ENCODE data around the gene USP20. TPM values are rescaled to one million over a fixed set of nuclear protein-coding genes. Genes with fewer than 3 reads are reported as not detected.

USP20 gene
- total and polyA plus RNA-seq, 4 donors: 15.7 to 24.1 (median 21.4) TPM

GRCh38 chr9:129897263-129897662 is 62.0 kb downstream of the USP20 start:
- Histone ChIP-seq H3K27ac (ENCODE audit: low read depth in 1 of 2, low read length in 1 of 2) (no peak overlapping the region), H3K4me1 (ENCODE audit: control insufficient read depth in 5 of 5, insufficient read depth in 5 of 5, low read length in 5 of 5) (peaks cover 0 to 8% (median 0%) of the 10 kb centered on the region in 5 donors), H3K4me3 (no peak overlapping the region), H3K9ac (ENCODE audit: insufficient read depth in 1 of 2, low read length in 2 of 2) (no peak overlapping the region), H3K36me3 (ENCODE audit: control insufficient read depth in 4 of 4, insufficient read depth in 4 of 4, low read length in 4 of 4) (peaks cover 9 to 18% (median 16%) of the 10 kb centered on the region in 4 donors), H3K27me3 (ENCODE audit: control insufficient read depth in 3 of 3, insufficient read depth in 3 of 3, low read length in 2 of 3) (no peaks in the 10 kb centered on the region), H3K9me3 (ENCODE audit: control insufficient read depth in 4 of 4, insufficient read depth in 3 of 4, low read length in 3 of 4) (no peaks in the 10 kb centered on the region)
- ATAC-seq (ENCODE audit: insufficient read depth, low FRiP score) (no peak), DNase-seq (no peak)
- no peak for TF ChIP-seq CTCF (IDR thresholded peaks at IDR 0.05; ENCODE audit: control extremely low read depth, extremely low read depth)
- 87 to 95% methylated on average over 6 of the region's 6 CpGs for WGBS, 2 donors

- H3K36me3 ChIP-seq (ENCODE audit: control insufficient read depth in 4 of 4, insufficient read depth in 4 of 4, low read length in 4 of 4): peaks cover 9 to 24% (median 18%) of the 10 kb centered on the region in 4 donors
- TF ChIP-seq CTCF (IDR thresholded peaks at IDR 0.05; ENCODE audit: control extremely low read depth, extremely low read depth): no peak
- DNase-seq: no peak
- H3K27ac ChIP-seq (ENCODE audit: low read depth in 1 of 2, low read length in 1 of 2): no peak overlapping the region
- H3K4me1 ChIP-seq (ENCODE audit: control insufficient read depth in 5 of 5, insufficient read depth in 5 of 5, low read length in 5 of 5): peaks cover 0 to 3% (median 0%) of the 10 kb centered on the region in 5 donors
- no peak for ATAC-seq (ENCODE audit: insufficient read depth, low FRiP score)
- H3K27me3 ChIP-seq (ENCODE audit: control insufficient read depth in 3 of 3, insufficient read depth in 3 of 3, low read length in 2 of 3): no peaks in the 10 kb centered on the region
- no peak overlapping the region for H3K4me3 ChIP-seq
- 52% methylated on average over 8 of the region's 8 CpGs for WGBS, 2 donors
- no peak overlapping the region for H3K9ac ChIP-seq (ENCODE audit: insufficient read depth in 1 of 2, low read length in 2 of 2)
- H3K9me3 ChIP-seq (ENCODE audit: control insufficient read depth in 4 of 4, insufficient read depth in 3 of 4, low read length in 3 of 4): no peaks in the 10 kb centered on the region
These were observed 62.9 kb downstream of the USP20 start for GRCh38 chr9:129898185-129898584.

GRCh38 chr9:129899620-129900019 is 64.4 kb downstream of the USP20 start:
- H3K9me3 ChIP-seq (ENCODE audit: control insufficient read depth in 4 of 4, insufficient read depth in 3 of 4, low read length in 3 of 4): no peaks in the 10 kb centered on the region
- peaks cover 9 to 23% (median 18%) of the 10 kb centered on the region in 4 donors for H3K36me3 ChIP-seq (ENCODE audit: control insufficient read depth in 4 of 4, insufficient read depth in 4 of 4, low read length in 4 of 4)
- no peak overlapping the region for H3K4me3 ChIP-seq
- peaks cover 0 to 3% (median 0%) of the 10 kb centered on the region in 5 donors for H3K4me1 ChIP-seq (ENCODE audit: control insufficient read depth in 5 of 5, insufficient read depth in 5 of 5, low read length in 5 of 5)
- 56 to 67% methylated on average over 2 of the region's 2 CpGs for WGBS, 2 donors
- no peak for DNase-seq
- ATAC-seq (ENCODE audit: insufficient read depth, low FRiP score): no peak
- H3K9ac ChIP-seq (ENCODE audit: insufficient read depth in 1 of 2, low read length in 2 of 2): no peak overlapping the region
- no peak for TF ChIP-seq CTCF (IDR thresholded peaks at IDR 0.05; ENCODE audit: control extremely low read depth, extremely low read depth)
- no peak overlapping the region for H3K27ac ChIP-seq (ENCODE audit: low read depth in 1 of 2, low read length in 1 of 2)
- no peaks in the 10 kb centered on the region for H3K27me3 ChIP-seq (ENCODE audit: control insufficient read depth in 3 of 3, insufficient read depth in 3 of 3, low read length in 2 of 3)

All from lung (tissue), 12 donors.